Fibroblast of lung (primary cell): Measurements from ENCODE around the gene EPAS1.

Experiments used
- CTCF ChIP-seq, 2 donors: IDR thresholded peaks in 1 of 2; conservative IDR thresholded peaks in 1 of 2; 1 replicate in 1 of 2; 2 replicates in 1 of 2; pipeline ENCODE4 v1.5.1; 2011 to 2012; ENCODE audit warnings: low read length in 2 of 2, control low read depth in 1 of 2, inconsistent platforms in 1 of 2, low read depth in 1 of 2, mild to moderate bottlenecking in 1 of 2
- EZH2 ChIP-seq: IDR thresholded peaks from 2 replicates; pipeline ENCODE4 v1.5.1; 2012; ENCODE audit warnings: low read length, control low read depth, mild to moderate bottlenecking; ENCODE audit errors: missing control alignments

- TF ChIP-seq CTCF (conservative IDR thresholded peaks at IDR 0.05 in 1 of 2, IDR thresholded peaks at IDR 0.05 in 1 of 2; ENCODE audit: low read depth in 1 of 2, low read length in 2 of 2) (no peak), EZH2 (no peak)
Measured at GRCh38 chr2:46318579-46319460, 21.6 kb downstream of the EPAS1 start.
